GM04504 (cell line): ENCODE data around the gene VPS13D.
"Not testable (repeated sequence)": the region's sequence is repeated elsewhere in the genome, so short reads cannot be mapped to it uniquely, and the experiment has no call there.

Source experiments
- DNase-seq: peaks from one replicate; pipeline ENCODE4 v3.0.0-alpha.2; 2012; ENCODE audit warnings: low read depth

The VPS13D gene

GRCh38 chr1:12469493-12469892 lies 239.7 kb downstream of the VPS13D start:
- no peak for DNase-seq

GRCh38 chr1:12469990-12470389 lies 240.2 kb downstream of the VPS13D start:
- no peak for DNase-seq

DNA sequence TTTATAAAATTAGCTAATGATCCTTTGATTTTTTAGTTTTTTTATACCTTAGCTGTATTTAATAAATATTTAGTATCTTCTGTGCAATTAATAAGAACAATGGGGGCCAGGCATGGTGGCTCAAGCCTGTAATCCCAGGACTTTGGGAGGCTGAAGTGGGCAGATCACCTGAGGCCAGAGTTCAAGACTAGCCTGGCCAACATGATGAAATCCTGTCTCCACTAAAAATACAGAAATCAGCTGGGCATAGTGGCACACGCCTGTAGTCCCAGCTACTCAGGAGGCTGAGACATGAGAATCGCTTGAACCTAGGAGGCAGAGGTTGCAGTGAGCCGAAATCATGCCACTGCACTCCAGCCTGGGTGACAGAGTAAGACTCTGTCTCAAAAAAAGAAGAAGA lies 241.1 kb downstream of the VPS13D start:
- DNase-seq, result not testable (repeated sequence)

DNA sequence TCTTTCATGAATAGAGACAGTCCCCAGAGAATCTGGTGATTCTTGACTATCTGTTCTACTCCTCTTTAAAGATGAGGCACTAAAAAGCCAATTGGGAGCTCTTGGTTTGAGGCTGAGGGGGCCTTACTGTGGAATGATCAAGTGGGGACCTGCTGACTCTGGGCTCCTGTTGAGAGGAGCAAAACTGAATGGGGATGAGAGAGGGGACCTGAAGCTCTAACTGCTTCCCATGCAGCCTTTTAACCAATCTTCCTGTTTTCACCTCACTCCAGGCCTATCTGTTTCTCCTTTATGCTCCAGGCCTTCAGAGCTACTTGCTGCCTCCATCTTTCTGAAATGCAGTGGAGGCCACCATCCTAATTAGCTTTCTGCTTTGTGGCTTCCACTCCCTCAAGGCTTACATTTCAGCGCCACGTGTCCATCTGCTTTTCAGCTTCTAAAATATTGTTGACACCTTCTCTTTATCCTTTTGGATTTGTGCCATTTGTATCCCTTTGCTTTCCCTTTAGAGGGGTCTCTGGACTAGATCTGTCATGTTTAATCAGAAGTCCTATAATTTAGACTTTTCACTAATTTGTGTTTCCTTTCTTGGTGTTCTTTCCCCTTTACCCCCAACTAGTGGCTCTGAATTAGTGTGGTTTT lies 242.4 kb downstream of the VPS13D start:
- DNase-seq, result no peak

DNA sequence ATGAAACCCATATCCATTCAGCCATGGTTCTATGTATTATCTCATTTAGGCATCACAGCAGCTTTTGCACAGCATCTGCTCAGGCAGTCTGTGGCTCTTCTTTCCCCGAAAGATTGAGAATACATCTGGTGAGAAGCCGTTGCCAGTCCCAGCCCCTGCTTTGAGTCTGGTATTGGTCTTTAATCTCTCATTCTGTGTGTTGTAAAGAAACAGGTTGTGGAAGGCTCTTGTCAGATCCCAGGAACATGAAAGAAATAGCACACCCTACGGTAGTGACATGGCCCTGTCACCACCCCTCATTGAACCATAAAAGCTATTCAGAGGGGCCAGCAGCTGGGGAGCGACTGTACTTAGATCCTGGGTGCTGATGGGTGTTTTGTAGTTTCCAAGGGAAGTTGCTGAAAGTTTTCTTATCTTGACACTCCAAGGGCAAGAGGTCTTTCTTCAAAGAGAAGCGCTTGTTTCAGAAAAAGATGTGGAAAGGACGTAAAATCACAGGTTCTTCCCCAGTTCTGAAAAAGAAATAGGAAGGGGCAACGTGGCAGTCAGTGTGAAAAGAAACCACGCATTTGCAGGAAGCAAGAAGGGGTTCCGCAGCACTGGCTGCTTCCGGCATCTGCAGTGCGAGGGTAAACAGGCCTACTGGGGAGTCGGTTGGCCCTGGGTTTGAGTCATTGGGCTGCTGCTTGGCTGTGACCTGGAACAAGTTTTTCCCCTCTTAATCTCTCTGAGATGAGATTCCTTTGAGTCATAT lies 243.1 kb downstream of the VPS13D start:
- no peak for DNase-seq

DNA sequence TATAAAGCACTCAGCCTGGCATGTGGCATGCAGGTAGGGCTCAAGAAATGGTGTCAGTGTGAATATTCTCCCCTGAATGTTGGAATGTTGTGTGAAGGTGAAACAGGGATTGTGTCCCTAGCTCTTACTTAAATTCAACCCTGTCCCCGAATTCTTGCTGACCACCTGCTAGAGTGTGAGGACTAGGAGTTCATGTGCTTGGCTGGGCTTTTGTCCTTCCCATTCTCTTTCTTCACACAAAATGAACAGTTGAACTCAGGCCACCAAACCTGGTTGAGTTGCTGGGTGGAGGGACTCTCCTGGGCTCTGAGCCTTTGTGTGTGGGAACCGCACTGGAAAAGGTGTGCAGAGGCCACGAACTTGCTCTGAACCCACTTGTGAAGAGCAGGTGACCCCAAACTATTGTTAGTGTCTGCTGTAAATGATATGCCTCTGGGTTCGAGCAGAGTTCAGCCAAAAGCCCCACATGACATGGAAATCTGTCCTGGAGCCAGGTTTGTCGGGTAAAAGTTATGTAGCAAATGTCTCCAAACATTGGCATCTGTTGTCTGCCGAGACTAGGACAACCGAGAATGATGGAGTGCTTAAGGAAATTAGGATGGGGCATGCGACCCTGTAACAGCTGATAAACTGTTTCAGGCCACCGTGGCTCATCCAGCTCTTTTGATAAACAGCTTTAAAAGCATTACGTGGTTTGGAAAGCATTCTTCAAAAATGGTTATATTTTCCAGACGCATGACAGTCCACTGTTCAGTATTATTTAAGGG lies 243.9 kb downstream of the VPS13D start:
- DNase-seq, result no peak

DNA sequence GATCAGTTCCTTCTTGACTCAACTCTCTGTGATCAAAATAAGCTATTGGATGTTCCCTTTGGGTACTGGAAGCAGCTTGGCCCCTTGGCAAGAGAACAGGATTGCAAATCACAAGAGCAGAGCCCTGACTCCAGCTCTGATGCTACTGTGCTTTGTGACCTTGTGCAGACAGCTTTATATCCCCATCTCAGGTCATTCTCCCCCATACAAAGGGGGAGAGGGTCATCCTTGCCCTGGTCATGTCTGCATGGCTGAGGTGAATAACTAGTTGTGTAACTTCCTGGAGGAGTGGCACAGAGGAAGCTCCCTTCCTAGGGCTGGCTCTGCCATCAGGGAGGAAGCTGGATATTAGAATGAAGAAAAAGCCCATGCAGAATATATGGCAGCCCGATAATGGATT lies 245.3 kb downstream of the VPS13D start:
- DNase-seq, result no peak

DNA sequence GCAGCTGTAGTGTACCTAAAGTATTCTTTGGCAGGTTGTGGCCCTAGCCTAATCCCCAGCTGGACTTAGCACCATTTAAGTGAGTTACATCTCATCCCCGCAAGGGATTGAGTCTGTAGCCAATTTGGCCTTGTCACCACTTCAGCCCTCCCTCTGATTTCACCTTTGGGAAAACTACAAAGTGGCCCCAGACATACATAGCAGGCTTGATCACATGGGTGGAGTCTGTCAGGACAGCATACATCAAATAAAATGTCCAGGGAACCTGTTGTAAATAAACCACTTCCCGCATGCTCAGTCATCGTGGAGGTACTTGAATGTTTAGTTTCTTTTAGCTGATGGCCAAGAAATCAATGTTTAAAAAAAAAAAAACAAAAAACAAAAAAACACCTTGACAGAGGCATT lies 245.7 kb downstream of the VPS13D start:
- no peak for DNase-seq

- no peak for DNase-seq
These were observed 246.1 kb downstream of the VPS13D start for GRCh38 chr1:12475947-12476346.

DNA sequence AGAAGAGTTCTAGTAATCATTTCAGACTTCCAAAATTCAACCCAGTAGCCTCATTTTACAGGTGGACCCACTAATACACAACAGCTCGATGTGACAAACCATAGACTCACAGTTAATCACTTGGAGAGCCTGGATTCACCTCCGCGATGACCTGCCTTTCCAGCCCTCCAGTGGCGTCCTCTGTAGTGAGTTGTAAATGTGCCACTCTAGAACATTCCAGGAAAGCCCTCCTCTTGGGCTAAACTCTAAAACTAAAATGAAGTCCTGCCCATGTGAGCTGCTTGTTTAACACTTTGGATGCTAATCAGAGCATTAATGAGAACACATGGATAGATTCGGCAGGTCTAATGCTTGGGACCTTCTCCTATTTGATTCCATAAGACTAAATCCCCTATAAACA lies 247.5 kb downstream of the VPS13D start:
- no peak for DNase-seq

- peak; percentile 99 for DNase-seq
These were observed 248.2 kb downstream of the VPS13D start for GRCh38 chr1:12477936-12478611.

DNA sequence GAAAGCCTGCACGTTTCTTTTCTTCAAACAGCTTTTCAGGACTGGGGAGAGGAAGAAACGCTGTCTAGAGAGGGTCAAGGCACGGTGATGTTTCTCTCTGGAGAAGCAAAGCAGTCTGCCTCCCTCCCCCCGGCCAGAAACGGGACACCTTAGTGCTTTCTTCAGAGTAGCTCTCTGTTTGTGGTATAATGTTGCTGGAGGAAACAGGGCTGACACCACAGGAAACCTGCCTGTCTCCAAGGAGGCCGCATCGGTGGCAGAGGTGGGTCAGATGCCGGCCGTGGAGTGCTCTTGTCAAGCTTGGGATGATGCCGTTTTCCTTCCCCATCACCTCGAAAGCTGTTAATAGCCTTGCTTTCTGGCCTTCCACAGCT lies 248.8 kb downstream of the VPS13D start:
- DNase-seq, result no peak

- DNase-seq, result no peak
These were observed 249.5 kb downstream of the VPS13D start for GRCh38 chr1:12479311-12479710.

GRCh38 chr1:12480041-12480440 lies 250.2 kb downstream of the VPS13D start:
- no peak for DNase-seq

DNA sequence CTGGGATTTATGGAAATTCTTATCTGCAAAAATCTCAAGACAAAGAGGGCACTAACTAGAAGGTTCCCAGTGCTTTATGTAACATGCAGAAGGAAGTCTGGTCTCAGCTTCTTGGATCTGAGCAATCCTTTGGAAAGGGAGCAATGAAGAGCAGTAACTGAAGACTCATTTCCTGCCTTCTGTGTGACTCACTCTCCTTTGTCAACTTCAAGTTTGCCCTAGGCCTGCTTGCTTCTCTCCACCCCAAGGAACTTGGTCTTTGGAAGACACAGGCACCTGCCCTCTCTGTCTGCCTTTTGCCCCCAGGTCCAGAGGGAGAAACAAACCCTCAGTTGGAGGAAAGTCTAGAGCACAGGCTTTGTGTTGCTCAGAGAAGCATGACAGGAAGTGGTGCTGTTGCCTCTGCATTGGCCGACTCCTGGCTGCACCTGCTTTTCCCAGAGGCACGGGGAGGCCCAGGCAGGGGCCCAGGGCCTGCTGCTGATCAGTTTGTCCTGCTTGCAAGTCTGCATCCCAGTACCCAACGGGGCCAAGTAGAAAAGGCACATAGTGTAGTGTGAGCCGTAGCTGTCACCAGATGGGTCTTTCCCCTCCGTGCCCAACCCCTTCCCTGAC lies 251.0 kb downstream of the VPS13D start:
- peak; percentile 89 for DNase-seq

GRCh38 chr1:12481928-12482327 lies 252.1 kb downstream of the VPS13D start:
- no peak for DNase-seq

- DNase-seq, result no peak
These were observed 253.2 kb downstream of the VPS13D start for GRCh38 chr1:12482988-12483387.

- DNase-seq, result no peak
These were observed 255.6 kb downstream of the VPS13D start for GRCh38 chr1:12485231-12486058.

DNA sequence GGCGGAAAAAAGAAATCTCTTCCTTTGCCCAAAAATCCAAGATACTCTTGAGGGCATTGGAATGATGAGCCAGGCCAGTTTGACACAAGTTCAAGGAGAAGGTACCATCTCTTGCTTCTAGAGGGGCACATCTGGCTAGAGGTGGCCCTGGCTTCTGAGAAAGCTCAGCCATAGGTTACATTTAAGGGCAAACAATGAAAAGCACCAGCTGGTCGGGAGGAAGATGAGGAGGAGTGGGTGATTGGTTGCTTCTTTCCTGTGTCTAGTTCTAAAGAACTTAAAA lies 256.2 kb downstream of the VPS13D start:
- no peak for DNase-seq

- no peak for DNase-seq
These were observed 256.7 kb downstream of the VPS13D start for GRCh38 chr1:12486401-12487005.

DNA sequence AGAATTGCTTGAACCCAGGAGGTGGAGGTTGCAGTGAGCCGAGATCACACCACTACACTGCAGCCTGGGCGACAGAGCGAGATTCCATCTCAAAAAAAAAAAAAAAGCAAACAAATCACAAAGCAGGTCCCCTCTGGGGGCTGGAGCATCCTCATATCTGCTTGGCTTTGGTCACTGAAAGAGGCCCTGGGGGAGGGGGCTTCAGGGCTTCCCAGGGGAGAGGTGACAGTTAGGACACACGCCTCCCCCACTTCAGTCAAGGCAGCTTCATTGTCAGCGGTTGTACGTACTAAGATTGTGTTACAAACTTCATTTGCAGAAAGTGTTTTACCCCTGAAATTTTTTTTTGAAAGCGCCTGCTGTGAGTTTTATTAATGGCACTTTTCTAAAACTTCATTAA lies 257.7 kb downstream of the VPS13D start:
- DNase-seq, result no peak
